ENCODE results near the gene CTXN3.

CTXN3 gene

GRCh38 chr5:127649018-127649439 is at the start of gene CTXN3:
Gene CTXN3, plus strand, starts transcription at chr5:127649082. Its CDS starts 8,440 bp downstream, at chr5:127657522.
- DNase-seq, result no peak

GRCh38 chr5:127599320-127599719 is 49.6 kb upstream of the CTXN3 start:
- DNase-seq, result no peak

GRCh38 chr5:127599847-127600246 is 49.0 kb upstream of the CTXN3 start:
- DNase-seq, result no peak

- DNase-seq, result no peak
Observed at GRCh38 chr5:127601111-127601510, 47.8 kb upstream of the CTXN3 start.

GRCh38 chr5:127601601-127602000 is 47.3 kb upstream of the CTXN3 start:
- DNase-seq, result no peak

- no peak for DNase-seq
Observed at GRCh38 chr5:127602481-127602880, 46.4 kb upstream of the CTXN3 start.

GRCh38 chr5:127602896-127603844 is 45.7 kb upstream of the CTXN3 start:
- DNase-seq, result no peak

GRCh38 chr5:127608077-127608660 is 40.7 kb upstream of the CTXN3 start:
- DNase-seq, result no peak

GRCh38 chr5:127609011-127609410 is 39.9 kb upstream of the CTXN3 start:
- DNase-seq, result no peak

GRCh38 chr5:127609957-127610356 is 38.9 kb upstream of the CTXN3 start:
- DNase-seq, result no peak

GRCh38 chr5:127612441-127613141 is 36.3 kb upstream of the CTXN3 start:
- DNase-seq, result no peak

- no peak for DNase-seq
Observed at GRCh38 chr5:127615916-127616315, 33.0 kb upstream of the CTXN3 start.

GRCh38 chr5:127619908-127620479 is 28.9 kb upstream of the CTXN3 start:
- DNase-seq, result no peak

GRCh38 chr5:127621601-127622325 is 27.1 kb upstream of the CTXN3 start:
- DNase-seq, result no peak

GRCh38 chr5:127634007-127634406 is 14.9 kb upstream of the CTXN3 start:
- DNase-seq, result no peak

- no peak for DNase-seq
Observed at GRCh38 chr5:127639828-127640227, 9.1 kb upstream of the CTXN3 start.

- DNase-seq, result no peak
Observed at GRCh38 chr5:127642949-127643348, 5.9 kb upstream of the CTXN3 start.

- DNase-seq, result no peak
Observed at GRCh38 chr5:127643607-127644006, 5.3 kb upstream of the CTXN3 start.

- no peak for DNase-seq
Observed at GRCh38 chr5:127645300-127645726, 3.6 kb upstream of the CTXN3 start.

- DNase-seq, result no peak
Observed at GRCh38 chr5:127647361-127647958, 1.4 kb upstream of the CTXN3 start.

GRCh38 chr5:127650022-127650421 is 1.1 kb downstream of the CTXN3 start:
- DNase-seq, result no peak

- no peak for DNase-seq
Observed at GRCh38 chr5:127650649-127651048, 1.8 kb downstream of the CTXN3 start.

Data from CD4-positive, alpha-beta T cell treated with Interferon alpha-2 for 1 hour (primary cell).